SW 1271 (cell line): ENCODE measurements around the gene NCOR1.

ENCODE experiments used
- DNase-seq, 2 experiments: peaks; one replicate each; lab custom pipeline; 2025; lab: John Stamatoyannopoulos, UW

NCOR1 gene

GRCh38 chr17:16027708-16028584 is 187.4 kb downstream of the NCOR1 start:
- peak; percentile 92 to 99 for DNase-seq

- DNase-seq: no peak
These were observed 188.4 kb downstream of the NCOR1 start for GRCh38 chr17:16026895-16027294.

- no peak for DNase-seq
These were observed 190.1 kb downstream of the NCOR1 start for GRCh38 chr17:16025202-16025601.

GRCh38 chr17:16023881-16024280 is 191.5 kb downstream of the NCOR1 start:
- DNase-seq: no peak

- DNase-seq: no peak
These were observed 196.0 kb downstream of the NCOR1 start for GRCh38 chr17:16019347-16019746.

GRCh38 chr17:16013943-16014407 is 201.4 kb downstream of the NCOR1 start:
- peak; percentile 90 to 98 for DNase-seq

- peak in 1 of 2 experiments; percentile 50 for DNase-seq
These were observed 207.9 kb downstream of the NCOR1 start for GRCh38 chr17:16007439-16007838.

GRCh38 chr17:16005636-16006035 is 209.7 kb downstream of the NCOR1 start:
- no peak for DNase-seq

GRCh38 chr17:16003841-16004240 is 211.5 kb downstream of the NCOR1 start:
- DNase-seq: no peak

GRCh38 chr17:16002708-16003260 is 212.6 kb downstream of the NCOR1 start:
- no peak for DNase-seq

- no peak for DNase-seq
These were observed 214.0 kb downstream of the NCOR1 start for GRCh38 chr17:16001226-16001897.

GRCh38 chr17:15999974-16000827 is 215.1 kb downstream of the NCOR1 start:
- no peak for DNase-seq

- peak; percentile 91 to 96 for DNase-seq
These were observed 216.0 kb downstream of the NCOR1 start, which contains the start of the genes TTC19 and ZSWIM7 for GRCh38 chr17:15999141-15999973. Gene TTC19 (plus strand): TSS chr17:15999824. CDS start chr17:15999849, 25 bp downstream. Gene ZSWIM7 (minus strand): TSS chr17:15999704. CDS start chr17:15999594, 110 bp downstream.

- DNase-seq: no peak
These were observed 217.2 kb downstream of the NCOR1 start for GRCh38 chr17:15998031-15998562.

- DNase-seq: no peak
These were observed 219.0 kb downstream of the NCOR1 start for GRCh38 chr17:15996322-15996721.

- peak in 1 of 2 experiments; percentile 60 for DNase-seq
These were observed 233.4 kb downstream of the NCOR1 start for GRCh38 chr17:15981646-15982580.

GRCh38 chr17:15981208-15981607 is 234.1 kb downstream of the NCOR1 start:
- no peak for DNase-seq
